ENCODE measurements around the gene FAM118B.

DNA sequence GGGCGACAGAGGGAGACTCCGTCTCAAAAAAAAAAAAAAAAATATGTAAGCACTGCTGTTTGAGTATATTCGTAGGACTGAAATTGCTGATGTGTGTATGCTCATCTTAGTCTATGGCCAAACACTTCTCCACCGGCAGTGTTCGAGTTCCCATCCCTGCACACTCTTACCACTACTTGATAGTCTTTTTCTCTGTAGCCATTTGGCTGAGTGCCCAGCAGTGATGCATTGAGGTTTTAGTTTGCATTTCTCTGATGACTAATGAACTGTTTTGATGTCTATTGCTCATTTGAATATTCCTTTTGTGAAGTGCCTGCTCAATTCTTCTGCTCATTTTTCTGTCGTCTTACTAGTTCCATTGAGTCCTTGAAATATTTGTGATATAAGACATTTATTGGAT lies 73.2 kb downstream of the FAM118B start:
- TF ChIP-seq, protein P1, sequence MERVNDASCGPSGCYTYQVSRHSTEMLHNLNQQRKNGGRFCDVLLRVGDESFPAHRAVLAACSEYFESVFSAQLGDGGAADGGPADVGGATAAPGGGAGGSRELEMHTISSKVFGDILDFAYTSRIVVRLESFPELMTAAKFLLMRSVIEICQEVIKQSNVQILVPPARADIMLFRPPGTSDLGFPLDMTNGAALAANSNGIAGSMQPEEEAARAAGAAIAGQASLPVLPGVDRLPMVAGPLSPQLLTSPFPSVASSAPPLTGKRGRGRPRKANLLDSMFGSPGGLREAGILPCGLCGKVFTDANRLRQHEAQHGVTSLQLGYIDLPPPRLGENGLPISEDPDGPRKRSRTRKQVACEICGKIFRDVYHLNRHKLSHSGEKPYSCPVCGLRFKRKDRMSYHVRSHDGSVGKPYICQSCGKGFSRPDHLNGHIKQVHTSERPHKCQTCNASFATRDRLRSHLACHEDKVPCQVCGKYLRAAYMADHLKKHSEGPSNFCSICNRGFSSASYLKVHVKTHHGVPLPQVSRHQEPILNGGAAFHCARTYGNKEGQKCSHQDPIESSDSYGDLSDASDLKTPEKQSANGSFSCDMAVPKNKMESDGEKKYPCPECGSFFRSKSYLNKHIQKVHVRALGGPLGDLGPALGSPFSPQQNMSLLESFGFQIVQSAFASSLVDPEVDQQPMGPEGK (CRISPR knock-in tag; IDR thresholded peaks at IDR 0.05; ENCODE audit: borderline replicate concordance): no peak
- TF ChIP-seq ZNF8 (CRISPR knock-in tag; IDR thresholded peaks at IDR 0.05) (no peak), ZC3H10 (CRISPR knock-in tag; IDR thresholded peaks at IDR 0.05) (no peak), CSDC2 (CRISPR knock-in tag; IDR thresholded peaks at IDR 0.05) (no peak), ZFP3 (CRISPR knock-in tag; IDR thresholded peaks at IDR 0.05) (peak; percentile 97), OSR1 (CRISPR knock-in tag; IDR thresholded peaks at IDR 0.05) (no peak), TCF4 (CRISPR knock-in tag; IDR thresholded peaks at IDR 0.05; ENCODE audit: borderline replicate concordance) (no peak), ZNF70 (CRISPR knock-in tag; IDR thresholded peaks at IDR 0.05) (no peak)
- TF ChIP-seq, protein P2, sequence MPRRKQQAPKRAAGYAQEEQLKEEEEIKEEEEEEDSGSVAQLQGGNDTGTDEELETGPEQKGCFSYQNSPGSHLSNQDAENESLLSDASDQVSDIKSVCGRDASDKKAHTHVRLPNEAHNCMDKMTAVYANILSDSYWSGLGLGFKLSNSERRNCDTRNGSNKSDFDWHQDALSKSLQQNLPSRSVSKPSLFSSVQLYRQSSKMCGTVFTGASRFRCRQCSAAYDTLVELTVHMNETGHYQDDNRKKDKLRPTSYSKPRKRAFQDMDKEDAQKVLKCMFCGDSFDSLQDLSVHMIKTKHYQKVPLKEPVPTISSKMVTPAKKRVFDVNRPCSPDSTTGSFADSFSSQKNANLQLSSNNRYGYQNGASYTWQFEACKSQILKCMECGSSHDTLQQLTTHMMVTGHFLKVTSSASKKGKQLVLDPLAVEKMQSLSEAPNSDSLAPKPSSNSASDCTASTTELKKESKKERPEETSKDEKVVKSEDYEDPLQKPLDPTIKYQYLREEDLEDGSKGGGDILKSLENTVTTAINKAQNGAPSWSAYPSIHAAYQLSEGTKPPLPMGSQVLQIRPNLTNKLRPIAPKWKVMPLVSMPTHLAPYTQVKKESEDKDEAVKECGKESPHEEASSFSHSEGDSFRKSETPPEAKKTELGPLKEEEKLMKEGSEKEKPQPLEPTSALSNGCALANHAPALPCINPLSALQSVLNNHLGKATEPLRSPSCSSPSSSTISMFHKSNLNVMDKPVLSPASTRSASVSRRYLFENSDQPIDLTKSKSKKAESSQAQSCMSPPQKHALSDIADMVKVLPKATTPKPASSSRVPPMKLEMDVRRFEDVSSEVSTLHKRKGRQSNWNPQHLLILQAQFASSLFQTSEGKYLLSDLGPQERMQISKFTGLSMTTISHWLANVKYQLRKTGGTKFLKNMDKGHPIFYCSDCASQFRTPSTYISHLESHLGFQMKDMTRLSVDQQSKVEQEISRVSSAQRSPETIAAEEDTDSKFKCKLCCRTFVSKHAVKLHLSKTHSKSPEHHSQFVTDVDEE (CRISPR knock-in tag; IDR thresholded peaks at IDR 0.05): no peak
- TF ChIP-seq, protein P3, sequence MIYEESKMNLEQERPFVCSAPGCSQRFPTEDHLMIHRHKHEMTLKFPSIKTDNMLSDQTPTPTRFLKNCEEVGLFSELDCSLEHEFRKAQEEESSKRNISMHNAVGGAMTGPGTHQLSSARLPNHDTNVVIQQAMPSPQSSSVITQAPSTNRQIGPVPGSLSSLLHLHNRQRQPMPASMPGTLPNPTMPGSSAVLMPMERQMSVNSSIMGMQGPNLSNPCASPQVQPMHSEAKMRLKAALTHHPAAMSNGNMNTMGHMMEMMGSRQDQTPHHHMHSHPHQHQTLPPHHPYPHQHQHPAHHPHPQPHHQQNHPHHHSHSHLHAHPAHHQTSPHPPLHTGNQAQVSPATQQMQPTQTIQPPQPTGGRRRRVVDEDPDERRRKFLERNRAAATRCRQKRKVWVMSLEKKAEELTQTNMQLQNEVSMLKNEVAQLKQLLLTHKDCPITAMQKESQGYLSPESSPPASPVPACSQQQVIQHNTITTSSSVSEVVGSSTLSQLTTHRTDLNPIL (CRISPR knock-in tag; IDR thresholded peaks at IDR 0.05; ENCODE audit: low read depth): no peak
